AG04450 (cell line): ENCODE results near the gene TTC7B. TPM values are rescaled to one million over a fixed set of nuclear protein-coding genes. Genes with fewer than 3 reads are reported as not detected.

Experiments
- CTCF ChIA-PET: fragments of 300-600, 350-600 bp; formaldehyde crosslinking; extraction: SDS; loops from one replicate; lab custom pipeline; 2022; ENCODE audit warnings: antibody characterized with exemption, inconsistent platforms; lab: Charles Lee
- POLR2A ChIA-PET: fragments of 350-600 bp; formaldehyde crosslinking; extraction: SDS; loops from one replicate; lab custom pipeline; 2021; ENCODE audit warnings: antibody characterized with exemption, inconsistent platforms; lab: Yijun Ruan, JAX
- DNase-seq: peaks from one replicate; pipeline ENCODE4 v3.0.0-alpha.2; 2011; ENCODE audit warnings: low read depth, low spot score
- H3K27ac ChIP-seq: one replicate; pipeline ENCODE4 v1.5.1; 2012; ENCODE audit warnings: low read depth, low read length, control low read depth
- H3K27me3 ChIP-seq: one replicate; pipeline ENCODE4 v1.6.0; 2012; ENCODE audit warnings: low read length; ENCODE audit not compliant: control insufficient read depth, insufficient read depth
- H3K4me3 ChIP-seq: 2 replicates; pipeline ENCODE4 v1.5.1; 2011; ENCODE audit warnings: mild to moderate bottlenecking, low read depth, low read length, control low read depth
- H3K9me3 ChIP-seq: 2 replicates; pipeline ENCODE4 v1.5.1; 2012; ENCODE audit warnings: low read length; ENCODE audit not compliant: control insufficient read depth, insufficient read depth
- polyA plus RNA-seq: library from polyadenylated mRNA; depleted of rRNA; stranded (reverse); fragments of >200 nt; gene quantifications from 2 replicates; pipeline ENCODE4 v1.2.3, GENCODE V29; 2011
- TF ChIP-seq, protein P1 (sequence below): IDR thresholded peaks from 2 replicates; pipeline ENCODE4 v1.5.1; 2011; ENCODE audit warnings: low read depth, low read length, control low read depth, inconsistent platforms

The TTC7B gene
- polyA plus RNA-seq, 1 experiment, result 36.0 TPM

DNA sequence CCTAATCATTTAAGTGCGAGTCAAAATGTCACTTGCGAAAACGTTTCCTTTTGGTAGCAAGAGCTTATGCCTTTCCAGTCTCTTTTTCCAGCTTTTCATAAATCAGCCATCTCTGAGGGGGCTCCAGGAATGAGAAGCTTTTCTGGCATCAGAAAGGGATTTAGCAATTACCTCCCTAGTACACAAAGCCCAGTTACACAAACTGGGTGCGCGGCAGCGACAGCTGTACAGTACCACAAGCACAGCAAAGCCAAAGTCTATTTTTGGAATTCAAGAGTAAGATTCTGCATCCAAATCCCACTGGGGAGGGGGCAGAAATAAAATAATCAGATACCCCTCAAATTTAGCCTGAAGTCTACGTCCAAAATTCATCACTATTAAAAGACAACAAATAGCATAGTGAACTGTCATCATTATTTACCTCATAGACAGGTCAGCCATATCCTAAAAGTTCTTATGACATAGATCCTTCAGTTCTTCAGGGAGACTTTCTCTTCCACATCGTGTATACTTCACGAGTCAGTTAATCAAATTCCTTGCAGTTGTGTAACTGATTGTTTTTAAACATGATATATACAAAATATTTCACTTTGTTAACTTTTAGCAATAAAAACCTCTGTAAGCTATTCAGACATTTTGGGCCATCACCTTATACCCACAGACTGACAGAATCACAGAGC, 150.8 kb downstream of the TTC7B start:
- CTCF ChIA-PET, result interaction anchor here (0.7 kb wide), 1 partner anchor 261 kb away, joined by 4 read pairs; no protein-coding TSS in a partner anchor
- DNase-seq, result no peak
- POLR2A ChIA-PET, result interaction anchor here (1.1 to 1.3 kb wide), 2 partner anchors 24 to 113 kb away, joined by 3 to 4 read pairs; no protein-coding TSS in a partner anchor
- TF ChIP-seq, protein P1, sequence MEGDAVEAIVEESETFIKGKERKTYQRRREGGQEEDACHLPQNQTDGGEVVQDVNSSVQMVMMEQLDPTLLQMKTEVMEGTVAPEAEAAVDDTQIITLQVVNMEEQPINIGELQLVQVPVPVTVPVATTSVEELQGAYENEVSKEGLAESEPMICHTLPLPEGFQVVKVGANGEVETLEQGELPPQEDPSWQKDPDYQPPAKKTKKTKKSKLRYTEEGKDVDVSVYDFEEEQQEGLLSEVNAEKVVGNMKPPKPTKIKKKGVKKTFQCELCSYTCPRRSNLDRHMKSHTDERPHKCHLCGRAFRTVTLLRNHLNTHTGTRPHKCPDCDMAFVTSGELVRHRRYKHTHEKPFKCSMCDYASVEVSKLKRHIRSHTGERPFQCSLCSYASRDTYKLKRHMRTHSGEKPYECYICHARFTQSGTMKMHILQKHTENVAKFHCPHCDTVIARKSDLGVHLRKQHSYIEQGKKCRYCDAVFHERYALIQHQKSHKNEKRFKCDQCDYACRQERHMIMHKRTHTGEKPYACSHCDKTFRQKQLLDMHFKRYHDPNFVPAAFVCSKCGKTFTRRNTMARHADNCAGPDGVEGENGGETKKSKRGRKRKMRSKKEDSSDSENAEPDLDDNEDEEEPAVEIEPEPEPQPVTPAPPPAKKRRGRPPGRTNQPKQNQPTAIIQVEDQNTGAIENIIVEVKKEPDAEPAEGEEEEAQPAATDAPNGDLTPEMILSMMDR, result no peak
- H3K27me3 ChIP-seq, result no peaks in the 10 kb centered on the region
- no peak overlapping the region for H3K4me3 ChIP-seq
- H3K27ac ChIP-seq, result no peak overlapping the region
- H3K9me3 ChIP-seq, result no peaks in the 10 kb centered on the region

DNA sequence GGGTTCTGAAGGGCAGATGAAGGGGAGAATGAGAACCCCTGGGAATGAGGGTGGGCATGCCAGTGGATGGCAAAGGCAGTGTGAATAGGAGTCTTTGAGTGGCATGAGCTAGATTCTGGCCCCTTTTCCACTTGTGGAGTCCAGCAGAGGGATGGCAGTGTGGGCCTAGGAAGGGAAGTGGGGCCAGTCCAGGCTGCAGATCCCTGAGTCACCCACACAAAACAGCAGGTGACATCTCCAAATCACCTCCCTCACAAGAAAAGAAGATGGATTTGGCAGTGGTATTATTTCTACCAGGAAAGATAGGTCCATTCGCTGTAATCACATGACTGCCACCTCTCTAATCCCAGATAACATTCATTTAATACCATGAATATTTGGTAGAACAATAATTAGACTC, 151.3 kb downstream of the TTC7B start:
- H3K9me3 ChIP-seq, result no peaks in the 10 kb centered on the region

DNA sequence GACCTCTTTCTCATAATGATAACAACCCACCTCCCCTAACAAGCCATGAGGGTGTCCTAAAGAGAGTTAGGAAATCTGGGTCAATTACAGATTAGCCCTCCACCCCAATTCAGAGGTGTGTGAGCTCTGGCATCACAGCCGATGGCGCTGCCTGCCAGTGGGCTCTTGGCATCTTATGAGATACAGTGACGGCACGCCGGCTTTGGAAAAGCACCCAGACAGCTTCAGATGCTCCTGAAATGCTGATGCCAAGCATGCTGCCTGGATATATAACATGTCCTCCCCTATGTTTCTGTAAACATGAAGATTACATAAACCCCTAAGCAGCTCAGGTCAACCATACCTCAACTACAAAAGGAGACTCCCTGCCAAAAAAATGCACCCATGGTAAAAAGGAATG, 152.6 kb downstream of the TTC7B start:
- ChIA-PET POLR2A (no interaction called here), CTCF (no interaction called here)
- H3K4me3 ChIP-seq, result no peak overlapping the region
- TF ChIP-seq, protein P1, result no peak
- no peaks in the 10 kb centered on the region for H3K9me3 ChIP-seq
- no peak for DNase-seq
- no peak overlapping the region for H3K27ac ChIP-seq
- no peaks in the 10 kb centered on the region for H3K27me3 ChIP-seq

More for the DNA sequence above, 151.3 kb downstream of the TTC7B start:
- ChIA-PET CTCF (interaction anchor here (0.7 kb wide), 1 partner anchor 261 kb away, joined by 4 read pairs; no protein-coding TSS in a partner anchor), POLR2A (interaction anchor here (1.1 to 1.3 kb wide), 2 partner anchors 23 to 113 kb away, joined by 3 to 4 read pairs; no protein-coding TSS in a partner anchor)
- Histone ChIP-seq H3K27ac (no peak overlapping the region), H3K4me3 (no peak overlapping the region), H3K27me3 (no peaks in the 10 kb centered on the region)
- DNase-seq, result no peak
- TF ChIP-seq, protein P1, result no peak

- Histone ChIP-seq H3K27ac (no peak overlapping the region), H3K9me3 (no peaks in the 10 kb centered on the region), H3K4me3 (no peak overlapping the region), H3K27me3 (no peaks in the 10 kb centered on the region)
- TF ChIP-seq, protein P1, result no peak
- DNase-seq, result no peak
- ChIA-PET POLR2A (no interaction called here), CTCF (interaction anchor here (0.6 to 0.8 kb wide), 2 partner anchors 20 to 34 kb away, joined by 3 read pairs; no protein-coding TSS in a partner anchor)
Observed at GRCh38 chr14:90663140-90663539, 153.1 kb downstream of the TTC7B start.

DNA sequence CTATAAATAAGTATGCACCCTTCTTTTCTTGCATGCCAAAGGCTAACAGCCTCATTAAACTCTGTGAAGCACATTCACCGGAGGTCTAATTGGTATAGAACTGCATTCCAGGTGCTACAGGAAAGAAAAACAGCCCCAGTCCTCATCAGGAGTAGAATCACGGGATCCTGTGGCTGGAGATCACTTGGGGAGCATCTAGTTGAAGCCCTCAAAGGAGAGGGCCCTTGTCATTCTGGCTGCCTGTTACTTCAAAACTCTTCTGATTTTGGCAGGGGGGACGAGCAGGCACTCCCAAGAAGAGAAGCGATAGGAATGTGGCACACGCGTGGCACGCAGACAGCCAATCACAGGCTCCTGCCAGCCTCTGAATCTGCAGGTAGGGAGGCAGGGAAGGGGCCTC, 154.4 kb downstream of the TTC7B start:
- no peak overlapping the region for H3K27ac ChIP-seq
- POLR2A ChIA-PET, result no interaction called here
- no peaks in the 10 kb centered on the region for H3K9me3 ChIP-seq
- TF ChIP-seq, protein P1, result no peak
- DNase-seq, result no peak
- CTCF ChIA-PET, result no interaction called here
- H3K27me3 ChIP-seq, result no peaks in the 10 kb centered on the region
- H3K4me3 ChIP-seq, result no peak overlapping the region
